GM21390 (cell line): ENCODE data around the gene PHF23.

Experiments used
- ATAC-seq: cut with Tn5 transposase; IDR thresholded peaks from one replicate; pipeline ENCODE4 v1.9.1; 2021; ENCODE audit not compliant: unreplicated experiment

Gene PHF23

GRCh38 chr17:7238420-7239090 is 702 bp downstream of the PHF23 start:
- no peak for ATAC-seq

DNA sequence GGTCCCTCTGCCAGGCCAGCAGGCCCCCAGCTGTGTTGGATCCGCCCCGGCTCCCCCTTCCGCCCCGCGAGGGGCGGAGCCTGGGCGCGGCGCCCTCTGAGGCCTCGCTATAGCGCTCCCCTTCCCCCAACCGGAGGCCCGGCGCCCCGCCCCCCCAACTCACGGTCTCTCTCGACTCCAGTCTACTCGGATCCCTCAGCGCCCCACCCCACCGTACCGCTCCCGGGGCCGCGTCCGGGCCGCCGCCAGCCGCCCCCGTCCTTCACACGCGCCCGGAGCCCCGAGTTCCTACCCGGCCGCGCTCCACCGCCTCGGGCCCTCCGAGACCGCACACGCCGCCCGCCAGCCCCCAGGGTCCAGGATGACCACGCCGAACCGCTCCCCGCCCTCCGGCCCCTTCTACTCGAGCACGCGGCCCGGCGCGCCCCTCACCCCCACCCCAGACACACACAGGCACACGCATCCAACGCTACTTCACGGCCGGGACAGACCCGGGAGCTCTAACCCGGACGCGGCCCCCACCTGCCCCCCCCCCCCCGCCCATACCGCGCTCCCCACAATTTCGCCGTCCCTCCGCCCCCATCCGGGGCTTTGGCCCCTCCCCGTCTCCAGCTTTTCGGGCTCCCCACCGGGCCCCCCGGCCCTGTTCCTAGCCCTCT is 1.4 kb downstream of the PHF23 start:
- ATAC-seq = no peak

DNA sequence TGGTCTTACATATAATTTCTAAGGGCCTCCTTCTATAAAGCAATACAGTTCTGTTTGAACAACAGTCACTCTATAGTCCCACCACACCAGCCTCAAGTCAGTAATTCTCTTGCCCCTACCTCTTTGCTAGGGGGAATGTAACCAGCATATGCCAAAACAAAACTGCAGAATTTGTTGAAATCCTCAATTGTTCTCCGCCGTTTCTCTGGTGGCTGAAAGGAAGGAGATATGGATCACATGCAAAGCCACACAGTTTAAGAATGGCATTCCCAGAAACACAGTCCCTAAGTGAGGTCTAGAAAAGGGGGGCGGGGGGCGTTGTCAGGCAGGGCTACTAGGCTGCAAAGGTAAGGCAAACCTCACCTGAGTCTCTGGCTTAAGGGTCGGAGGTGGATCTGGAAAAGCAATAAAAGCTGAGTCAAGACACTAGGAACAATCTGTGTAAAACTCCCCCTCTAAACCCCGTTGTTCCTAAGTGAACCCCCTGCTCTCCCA is 1.9 kb downstream of the PHF23 start:
- no peak for ATAC-seq

DNA sequence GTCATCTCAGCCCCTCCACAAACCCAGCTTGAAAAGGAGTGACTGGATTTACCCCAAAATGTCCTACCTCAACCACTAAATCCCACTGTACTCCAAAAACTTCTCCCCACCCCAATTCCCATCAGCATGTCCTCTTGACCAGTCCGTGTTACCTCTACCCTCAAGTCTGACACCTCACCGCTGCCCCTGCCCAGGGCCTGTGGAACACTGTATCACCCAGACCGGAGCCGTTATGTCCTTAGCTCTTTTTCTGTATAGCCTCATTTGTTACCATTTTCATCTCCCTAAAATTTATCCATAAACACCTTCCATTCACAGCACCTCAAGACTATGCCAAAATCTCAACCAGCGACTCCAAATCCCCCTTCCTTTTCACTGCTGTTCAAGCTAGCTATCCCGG is 2.4 kb downstream of the PHF23 start:
- ATAC-seq = no peak

- no peak for ATAC-seq
Measured at GRCh38 chr17:7235693-7236665, 3.3 kb downstream of the PHF23 start.

DNA sequence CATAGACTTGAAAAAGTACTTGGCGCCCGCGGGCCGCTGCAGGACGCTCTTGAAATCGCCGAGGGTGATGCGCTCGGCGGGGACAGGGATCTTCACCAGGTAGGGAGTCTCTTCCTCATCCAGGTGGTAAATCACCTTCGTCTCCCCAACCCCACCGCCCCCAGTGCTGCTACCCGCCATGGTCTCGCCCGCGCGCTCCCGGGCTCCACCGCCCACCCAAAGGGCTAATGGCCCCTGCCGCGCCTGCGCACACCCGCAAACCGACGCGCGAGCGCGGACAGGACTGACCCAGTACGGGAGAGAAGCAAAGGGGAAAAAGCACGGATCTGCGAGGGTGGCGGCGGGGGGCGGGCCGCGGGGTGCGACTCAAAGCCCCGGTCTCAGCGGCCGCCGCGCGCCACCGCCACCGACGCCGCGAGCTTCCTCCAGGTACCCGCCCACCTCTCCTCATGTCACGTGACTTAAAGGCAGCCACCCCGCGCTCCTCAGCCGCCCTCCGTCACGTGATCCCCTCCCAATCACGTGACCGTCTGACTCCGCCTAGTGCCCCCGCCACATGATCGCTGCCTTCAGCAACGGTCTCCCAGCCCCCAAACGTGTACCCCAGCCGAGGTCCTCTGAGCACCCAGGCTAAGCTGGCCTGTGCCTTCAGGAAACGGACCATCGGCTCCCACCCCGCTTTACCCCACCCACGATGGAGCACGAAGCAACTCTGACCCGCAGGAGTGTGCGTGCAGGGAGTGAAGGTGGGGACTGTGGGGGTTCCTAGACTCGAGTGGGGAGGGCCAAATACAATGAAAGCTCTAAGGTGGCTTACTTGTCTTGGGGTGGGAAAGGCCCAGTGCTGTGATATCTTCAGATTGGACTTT is 4.9 kb downstream of the PHF23 start, which contains the start of gene DVL2:
DVL2 (minus strand) TSS at position 435 of the 869 bp plus-strand sequence; CDS start at position 180, 255 bp downstream.
- peak; percentile 51 for ATAC-seq

DNA sequence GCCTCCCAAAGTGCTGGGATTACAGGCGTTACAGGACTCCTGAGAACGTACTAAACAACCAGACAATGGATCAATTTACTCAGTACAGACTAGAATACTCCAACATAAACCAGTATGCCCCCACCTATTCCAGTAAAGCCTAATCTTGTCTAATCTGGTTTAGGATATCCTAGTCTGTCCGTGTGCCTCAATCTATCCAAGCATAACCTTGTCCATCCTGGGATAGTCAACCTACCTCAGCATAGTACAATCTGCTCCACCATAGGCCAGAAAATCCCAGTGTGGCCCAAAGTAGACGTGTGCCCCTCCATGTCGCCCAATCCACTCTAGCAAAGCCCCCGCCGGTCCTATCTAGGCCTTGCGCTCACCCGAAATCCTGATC is 5.6 kb downstream of the PHF23 start:
- no peak for ATAC-seq

GRCh38 chr17:7232114-7232513 is 7.1 kb downstream of the PHF23 start:
- ATAC-seq = no peak

- ATAC-seq = no peak
Measured at GRCh38 chr17:7229504-7229903, 9.8 kb downstream of the PHF23 start.

DNA sequence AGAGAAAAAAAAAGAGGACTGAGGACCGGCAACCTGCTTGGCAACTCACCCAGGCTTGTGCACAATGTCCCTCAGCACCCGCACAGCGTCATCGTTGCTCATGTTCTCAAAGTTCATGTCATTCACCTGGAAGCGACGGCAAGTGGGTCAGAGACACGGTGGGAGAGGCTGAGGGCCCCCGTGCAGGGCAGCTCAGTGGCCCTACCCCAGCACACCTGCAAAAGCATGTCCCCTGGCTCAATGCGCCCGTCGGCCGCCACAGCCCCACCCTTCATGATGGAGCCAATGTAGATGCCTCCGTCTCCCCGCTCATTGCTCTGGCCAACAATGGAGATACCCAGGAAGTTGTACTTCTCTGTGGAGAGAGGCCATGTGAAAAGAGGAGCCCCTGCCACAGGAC is 10.3 kb downstream of the PHF23 start:
- ATAC-seq = no peak

- no peak for ATAC-seq
Measured at GRCh38 chr17:7226721-7227710, 12.2 kb downstream of the PHF23 start.

- no peak for ATAC-seq
Measured at GRCh38 chr17:7225711-7226331, 13.4 kb downstream of the PHF23 start.

GRCh38 chr17:7224661-7225111 is 14.6 kb downstream of the PHF23 start:
- ATAC-seq = no peak

- ATAC-seq = no peak
Measured at GRCh38 chr17:7224110-7224509, 15.1 kb downstream of the PHF23 start.

DNA sequence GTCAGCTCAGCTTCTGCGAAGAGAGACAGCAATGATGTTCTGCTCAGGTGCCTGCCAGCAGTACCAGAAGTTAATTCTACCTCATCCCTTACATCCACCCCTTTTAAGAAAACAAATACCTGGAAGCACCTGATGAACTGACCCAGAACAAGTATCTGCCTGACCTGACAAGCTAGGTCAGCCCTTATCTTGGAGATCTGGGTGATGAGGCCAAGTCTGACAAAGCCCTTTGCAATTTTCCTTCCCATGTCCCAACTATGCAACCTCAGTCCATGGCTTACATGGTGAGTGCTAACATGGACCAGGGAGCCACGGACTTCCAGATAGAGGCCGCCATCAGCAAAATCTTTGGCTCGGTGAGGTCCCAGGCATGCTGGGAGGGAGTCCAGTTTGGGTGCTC is 15.9 kb downstream of the PHF23 start:
- no peak for ATAC-seq

DNA sequence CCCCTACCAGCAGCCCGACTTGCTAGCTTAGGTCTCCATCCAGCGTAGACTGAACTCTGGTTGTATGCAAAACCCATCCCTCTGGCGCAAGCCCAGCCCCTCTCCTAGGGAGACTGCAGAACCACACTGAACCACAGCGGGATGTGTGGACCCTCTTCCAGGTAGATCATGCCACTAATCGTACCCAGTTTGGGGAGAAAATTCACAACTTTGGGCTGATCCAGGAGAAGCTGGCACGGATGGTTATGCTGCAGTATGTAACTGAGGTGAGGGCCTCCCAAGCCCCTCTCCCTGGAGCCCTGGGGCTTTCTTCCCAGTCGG is 16.3 kb downstream of the PHF23 start:
- no peak for ATAC-seq

DNA sequence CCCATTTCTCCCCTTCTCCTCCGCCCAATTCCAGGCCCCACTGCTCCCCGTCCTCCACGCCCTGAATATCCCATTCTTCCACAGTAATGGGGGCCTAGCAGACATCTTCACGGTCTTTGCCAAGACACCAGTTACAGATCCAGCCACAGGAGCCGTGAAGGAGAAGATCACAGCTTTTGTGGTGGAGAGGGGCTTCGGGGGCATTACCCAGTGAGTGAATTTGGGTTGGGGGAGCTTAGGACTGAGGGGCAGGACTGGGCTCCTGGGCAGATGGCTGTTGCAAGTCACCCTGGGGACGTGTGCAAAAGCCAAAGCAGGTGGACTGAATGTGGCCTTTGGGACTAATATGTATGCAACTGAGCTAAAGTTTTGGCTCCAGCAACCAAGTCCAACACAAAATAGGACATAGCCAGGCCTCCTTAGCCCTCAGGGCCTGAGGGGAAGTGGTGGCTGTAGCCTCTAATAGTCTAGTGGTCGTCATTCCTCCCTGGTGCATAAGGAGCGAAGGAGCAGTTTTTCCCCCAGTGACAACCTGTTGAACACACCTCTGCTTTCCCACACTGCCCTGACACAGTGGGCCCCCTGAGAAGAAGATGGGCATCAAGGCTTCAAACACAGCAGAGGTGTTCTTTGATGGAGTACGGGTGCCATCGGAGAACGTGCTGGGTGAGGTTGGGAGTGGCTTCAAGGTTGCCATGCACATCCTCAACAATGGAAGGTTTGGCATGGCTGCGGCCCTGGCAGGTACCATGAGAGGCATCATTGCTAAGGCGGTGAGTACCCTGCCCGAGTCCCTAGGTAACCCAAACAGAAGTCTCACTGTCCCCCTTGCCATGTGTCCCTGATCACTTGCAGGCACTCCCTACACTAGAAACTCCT is 16.9 kb downstream of the PHF23 start:
- ATAC-seq = no peak
